Tibial nerve (tissue), 4 donors: ENCODE data around the gene MIER1. TPM values are rescaled to one million over a fixed set of nuclear protein-coding genes. Genes with fewer than 3 reads are reported as not detected.

ENCODE experiments used
- DNase-seq, 2 donors: peaks; one replicate each; pipeline ENCODE4 v3.0.0-alpha.2; 2019; ENCODE audit warnings: low spot score in 2 of 2
- H3K27ac ChIP-seq, 4 donors: fragments of 200-600 bp; sonication (generic) in 3 of 4; one replicate each; pipeline ENCODE4 v1.5.1; 2017 to 2019; ENCODE audit warnings: mild to moderate bottlenecking in 1 of 4
- H3K27me3 ChIP-seq, 2 donors: fragments of 200-600 bp; sonication (generic) in 1 of 2; one replicate each; pipeline versions ENCODE4 v1.5.1 to v1.6.0; 2017 to 2019
- H3K36me3 ChIP-seq, 3 donors: fragments of 200-600 bp; sonication (generic); one replicate each; pipeline ENCODE4 v1.5.1; 2018 to 2019
- H3K4me1 ChIP-seq, 4 donors: fragments of 200-600 bp; sonication (generic) in 3 of 4; one replicate each; pipeline ENCODE4 v1.5.1; 2017 to 2019
- H3K4me3 ChIP-seq, 4 donors: fragments of 200-600 bp; sonication (generic) in 3 of 4; one replicate each; pipeline ENCODE4 v1.5.1; 2017 to 2019; ENCODE audit warnings: mild to moderate bottlenecking in 1 of 4, moderate library complexity in 1 of 4
- H3K9me3 ChIP-seq, 4 donors: fragments of 200-600 bp; sonication (generic) in 3 of 4; one replicate each; pipeline ENCODE4 v1.5.1; 2017 to 2019
- EP300 ChIP-seq, 2 donors: sonication (generic); formaldehyde crosslinking; IDR thresholded peaks; one replicate each; pipeline ENCODE4 v1.6.1; 2017; ENCODE audit warnings: antibody characterized with exemption in 2 of 2, mild to moderate bottlenecking in 1 of 2
- POLR2A ChIP-seq, 2 donors: fragments of 450-650 bp; IDR thresholded peaks; one replicate each; pipeline ENCODE4 v1.6.1; 2017; ENCODE audit warnings: antibody characterized with exemption in 2 of 2, mild to moderate bottlenecking in 2 of 2, moderate library complexity in 2 of 2
- WGBS, 2 donors: methylation state at CpG; one replicate each; pipeline ENCODE4 v1.1.5; 2018; 5-methylcytosine and 5-hydroxymethylcytosine counted together
- total RNA-seq, 4 donors: library from RNA; depleted of rRNA; stranded (reverse); fragments of >200 nt; gene quantifications; one replicate each; pipeline ENCODE4 v1.1.0, GENCODE V29; 2016
- TF ChIP-seq, protein P1 (sequence below), 5 experiments: fragments of 200-600 bp in 3 of 5; fragments of 450-650 bp in 2 of 5; sonication (generic) in 3 of 5; IDR thresholded peaks; one replicate each; pipeline ENCODE4 v1.5.1; 2016 to 2019; ENCODE audit warnings: antibody characterized with exemption in 5 of 5, mild to moderate bottlenecking in 3 of 5, moderate library complexity in 2 of 5

The MIER1 gene
- total RNA-seq, 4 donors from 2014 or later, result 25.5 to 43.5 (median 40.1) TPM

DNA sequence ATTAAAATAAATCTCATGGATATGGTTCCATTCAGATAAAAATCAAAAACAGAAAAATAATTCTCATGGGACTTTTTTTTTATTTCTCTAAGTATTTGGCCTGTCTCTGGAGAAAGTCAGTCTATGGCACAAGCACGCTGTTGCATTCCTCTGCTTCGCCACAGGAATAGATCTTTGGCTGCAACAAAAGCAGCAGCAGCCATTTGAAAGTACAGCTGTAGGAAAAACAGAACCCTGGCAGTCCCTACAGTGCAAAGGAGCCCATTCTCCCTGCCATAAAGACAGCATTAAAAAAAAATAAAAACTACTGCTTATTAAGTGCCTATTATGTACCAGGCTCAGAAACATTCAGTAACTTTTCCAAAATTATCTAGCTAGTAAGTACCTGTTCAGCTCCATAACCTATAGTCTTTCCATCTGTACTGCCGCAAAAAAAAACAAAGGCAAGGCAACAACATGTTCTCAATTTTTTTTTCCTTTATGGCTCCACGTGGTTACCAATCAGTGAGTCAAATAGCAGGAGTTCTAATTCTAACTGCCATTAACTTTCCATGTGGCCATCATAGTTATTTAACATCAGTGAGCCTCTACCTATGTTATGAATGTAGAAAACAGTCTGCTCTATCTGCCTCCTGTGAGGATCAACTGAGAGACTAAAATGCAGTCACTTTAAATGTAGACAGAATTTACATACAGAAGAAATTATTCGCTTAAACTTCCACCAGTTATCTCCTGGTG is 106.5 kb downstream of the MIER1 start:
- Histone ChIP-seq H3K27me3 (no peaks in the 10 kb centered on the region), H3K4me3 (no peak overlapping the region)
- WGBS, 2 donors, result 72 to 73% methylated on average over 5 of the region's 5 CpGs

DNA sequence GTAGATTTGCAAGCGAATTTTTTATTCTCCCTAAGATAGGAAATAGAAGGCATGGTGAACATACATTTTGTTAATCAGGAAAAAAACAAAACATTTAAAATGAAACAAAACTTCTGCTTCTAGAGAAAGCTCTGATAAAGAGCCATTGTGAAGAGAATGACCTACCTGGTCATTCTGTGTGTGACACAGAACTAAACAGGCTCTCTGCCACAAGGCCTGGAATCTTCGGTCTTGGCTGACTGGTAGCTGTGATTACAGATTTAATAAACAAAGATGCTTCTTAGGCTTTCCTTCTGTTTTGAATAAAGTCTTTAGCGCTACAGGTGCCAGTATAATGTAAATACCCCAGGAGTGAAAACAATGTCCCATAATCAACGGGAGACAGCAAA is 107.1 kb downstream of the MIER1 start:
- no peaks in the 10 kb centered on the region for H3K4me1 ChIP-seq
- peaks cover 0 to 15% (median 0%) of the 10 kb centered on the region in 3 donors for H3K36me3 ChIP-seq
- WGBS, 2 donors, result 94 to 97% methylated on average over 4 of the region's 4 CpGs
- no peak overlapping the region for H3K4me3 ChIP-seq
- TF ChIP-seq, protein P1, sequence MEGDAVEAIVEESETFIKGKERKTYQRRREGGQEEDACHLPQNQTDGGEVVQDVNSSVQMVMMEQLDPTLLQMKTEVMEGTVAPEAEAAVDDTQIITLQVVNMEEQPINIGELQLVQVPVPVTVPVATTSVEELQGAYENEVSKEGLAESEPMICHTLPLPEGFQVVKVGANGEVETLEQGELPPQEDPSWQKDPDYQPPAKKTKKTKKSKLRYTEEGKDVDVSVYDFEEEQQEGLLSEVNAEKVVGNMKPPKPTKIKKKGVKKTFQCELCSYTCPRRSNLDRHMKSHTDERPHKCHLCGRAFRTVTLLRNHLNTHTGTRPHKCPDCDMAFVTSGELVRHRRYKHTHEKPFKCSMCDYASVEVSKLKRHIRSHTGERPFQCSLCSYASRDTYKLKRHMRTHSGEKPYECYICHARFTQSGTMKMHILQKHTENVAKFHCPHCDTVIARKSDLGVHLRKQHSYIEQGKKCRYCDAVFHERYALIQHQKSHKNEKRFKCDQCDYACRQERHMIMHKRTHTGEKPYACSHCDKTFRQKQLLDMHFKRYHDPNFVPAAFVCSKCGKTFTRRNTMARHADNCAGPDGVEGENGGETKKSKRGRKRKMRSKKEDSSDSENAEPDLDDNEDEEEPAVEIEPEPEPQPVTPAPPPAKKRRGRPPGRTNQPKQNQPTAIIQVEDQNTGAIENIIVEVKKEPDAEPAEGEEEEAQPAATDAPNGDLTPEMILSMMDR (IDR thresholded peaks at IDR 0.05), result no peak
- no peak for DNase-seq
- no peak overlapping the region for H3K27ac ChIP-seq
- peaks cover 0 to 6% (median 0%) of the 10 kb centered on the region in 4 donors for H3K9me3 ChIP-seq
- H3K27me3 ChIP-seq, result no peaks in the 10 kb centered on the region

More for the DNA sequence above, 106.5 kb downstream of the MIER1 start:
- TF ChIP-seq POLR2A (IDR thresholded peaks at IDR 0.05), result no peak
- TF ChIP-seq EP300 (IDR thresholded peaks at IDR 0.05), result no peak
- TF ChIP-seq, protein P1 (IDR thresholded peaks at IDR 0.05), result no peak
- Histone ChIP-seq H3K36me3 (peaks cover 0 to 9% (median 0%) of the 10 kb centered on the region in 3 donors), H3K27ac (no peak overlapping the region), H3K4me1 (no peaks in the 10 kb centered on the region), H3K9me3 (peaks cover 0 to 6% (median 0%) of the 10 kb centered on the region in 4 donors)
- no peak for DNase-seq

Other genes starting within 250 kb of the MIER1 start
- 1 to 10 TPM in 2 of 4 donors, under 1 TPM in 1, not detected in 1; 0.78 to 6.3 (median 4.5) TPM for gene DYNLT5, start 172.5 kb upstream of the MIER1 start, total RNA-seq
- gene INSL5, start 123.7 kb upstream of the MIER1 start, total RNA-seq, result not detected
- gene DNAI4, start 134 bp upstream of the MIER1 start, total RNA-seq, result 10 to 100 TPM; 13.5 to 23.6 (median 17.2) TPM
- gene SLC35D1, start 129.2 kb downstream of the MIER1 start, total RNA-seq, result 10 to 100 TPM in 1 of 4 donors, 1 to 10 TPM in 3; 8.7 to 10.5 (median 9.1) TPM
- gene C1orf141, start 210.0 kb downstream of the MIER1 start, total RNA-seq, result not detected
- not detected for gene IL23R, start 241.5 kb downstream of the MIER1 start, total RNA-seq